ENCODE results near the gene LYVE1. TPM values are rescaled to one million over a fixed set of nuclear protein-coding genes. Genes with fewer than 3 reads are reported as not detected.

The LYVE1 gene
- total RNA-seq, 6 donors from 2014 or later, result 5.2 to 105 (median 24.6) TPM

DNA sequence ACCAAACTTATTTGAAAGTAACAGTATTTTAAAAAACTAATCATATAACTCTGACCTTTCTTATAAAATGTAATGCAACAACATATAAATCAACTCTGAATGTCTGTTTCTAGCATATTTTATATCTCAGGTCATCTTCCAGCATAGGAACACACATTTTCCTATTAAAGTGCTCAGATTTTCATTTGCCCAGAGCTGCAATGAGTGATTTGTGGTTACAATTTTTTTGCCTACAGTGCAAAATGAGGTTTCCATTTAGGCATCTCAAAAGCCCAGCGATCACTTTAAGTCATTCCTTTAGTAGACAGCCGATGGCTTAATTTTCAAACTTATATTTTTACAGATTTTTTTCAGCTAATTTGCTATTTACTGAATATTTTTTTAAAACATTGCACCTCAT, 1.0 kb downstream of the LYVE1 start:
- ATAC-seq (ENCODE audit: low FRiP score in 2 of 2) (no peak), DNase-seq (no peak)
- TF ChIP-seq POLR2AphosphoS5 (IDR thresholded peaks at IDR 0.05), result no peak
- TF ChIP-seq, protein P1, sequence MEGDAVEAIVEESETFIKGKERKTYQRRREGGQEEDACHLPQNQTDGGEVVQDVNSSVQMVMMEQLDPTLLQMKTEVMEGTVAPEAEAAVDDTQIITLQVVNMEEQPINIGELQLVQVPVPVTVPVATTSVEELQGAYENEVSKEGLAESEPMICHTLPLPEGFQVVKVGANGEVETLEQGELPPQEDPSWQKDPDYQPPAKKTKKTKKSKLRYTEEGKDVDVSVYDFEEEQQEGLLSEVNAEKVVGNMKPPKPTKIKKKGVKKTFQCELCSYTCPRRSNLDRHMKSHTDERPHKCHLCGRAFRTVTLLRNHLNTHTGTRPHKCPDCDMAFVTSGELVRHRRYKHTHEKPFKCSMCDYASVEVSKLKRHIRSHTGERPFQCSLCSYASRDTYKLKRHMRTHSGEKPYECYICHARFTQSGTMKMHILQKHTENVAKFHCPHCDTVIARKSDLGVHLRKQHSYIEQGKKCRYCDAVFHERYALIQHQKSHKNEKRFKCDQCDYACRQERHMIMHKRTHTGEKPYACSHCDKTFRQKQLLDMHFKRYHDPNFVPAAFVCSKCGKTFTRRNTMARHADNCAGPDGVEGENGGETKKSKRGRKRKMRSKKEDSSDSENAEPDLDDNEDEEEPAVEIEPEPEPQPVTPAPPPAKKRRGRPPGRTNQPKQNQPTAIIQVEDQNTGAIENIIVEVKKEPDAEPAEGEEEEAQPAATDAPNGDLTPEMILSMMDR (IDR thresholded peaks at IDR 0.05), result no peak
- TF ChIP-seq POLR2A (IDR thresholded peaks at IDR 0.05), result no peak
- no peak for TF ChIP-seq EP300 (IDR thresholded peaks at IDR 0.05)
- H3K4me1 ChIP-seq, result peaks cover 0 to 16% (median 8%) of the 10 kb centered on the region in 4 donors
- peaks cover 0 to 3% (median 0%) of the 10 kb centered on the region in 4 donors for H3K36me3 ChIP-seq
- no peaks in the 10 kb centered on the region for H3K27me3 ChIP-seq
- H3K27ac ChIP-seq, result peak overlapping the region in 1 of 4 donors; percentile 65
- peak overlapping the region in 2 of 4 donors; percentile 5 to 27 for H3K4me3 ChIP-seq
- no peaks in the 10 kb centered on the region for H3K9me3 ChIP-seq
- 74 to 88% methylated on average over 2 of the region's 2 CpGs for WGBS, 2 donors

DNA sequence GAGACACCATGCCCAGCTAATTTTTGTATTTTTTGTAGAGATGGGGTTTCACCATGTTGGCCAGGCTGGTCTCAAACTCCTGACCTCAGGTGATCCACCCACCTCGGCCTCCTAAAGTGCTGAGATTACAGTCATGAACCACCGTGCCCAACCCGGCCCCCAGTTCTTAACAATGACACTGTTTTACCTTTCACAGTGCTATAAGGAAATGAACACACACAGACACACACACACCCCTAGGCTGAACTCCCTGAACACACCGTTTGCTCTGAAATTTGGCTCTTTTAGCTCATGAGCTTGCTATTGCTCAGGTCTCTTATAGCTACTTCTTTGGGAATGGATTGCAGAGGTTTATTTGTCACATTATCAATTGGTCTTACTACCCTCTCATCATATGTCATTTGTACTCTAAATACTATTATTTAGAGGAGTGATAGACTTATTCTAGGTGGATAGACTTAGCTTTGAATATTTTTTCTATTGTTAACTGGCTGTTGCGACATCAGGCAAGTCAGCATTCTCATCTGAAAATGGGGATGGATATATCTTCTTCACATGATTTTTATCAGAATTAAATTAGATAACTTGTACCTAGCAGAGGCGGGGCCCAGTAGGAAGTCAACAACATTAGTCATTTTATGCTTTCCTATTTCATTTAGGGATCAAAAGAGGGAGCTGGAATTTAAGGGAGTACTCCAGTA, 2.1 kb downstream of the LYVE1 start:
- TF ChIP-seq POLR2A (IDR thresholded peaks at IDR 0.05) (no peak), POLR2AphosphoS5 (IDR thresholded peaks at IDR 0.05) (no peak), EP300 (IDR thresholded peaks at IDR 0.05) (no peak)
- TF ChIP-seq, protein P1 (IDR thresholded peaks at IDR 0.05), result no peak
- no peak for DNase-seq
- Histone ChIP-seq H3K27me3 (no peaks in the 10 kb centered on the region), H3K27ac (peak overlapping the region in 2 of 4 donors; percentile 23 to 65), H3K4me1 (peaks cover 7 to 16% (median 11%) of the 10 kb centered on the region in 4 donors), H3K36me3 (peaks cover 0 to 3% (median 0%) of the 10 kb centered on the region in 4 donors), H3K4me3 (peak overlapping the region in 1 of 4 donors; percentile 27), H3K9me3 (no peaks in the 10 kb centered on the region)
- no peak for ATAC-seq (ENCODE audit: low FRiP score in 2 of 2)
- 70 to 71% methylated on average over 6 of the region's 6 CpGs for WGBS, 2 donors

DNA sequence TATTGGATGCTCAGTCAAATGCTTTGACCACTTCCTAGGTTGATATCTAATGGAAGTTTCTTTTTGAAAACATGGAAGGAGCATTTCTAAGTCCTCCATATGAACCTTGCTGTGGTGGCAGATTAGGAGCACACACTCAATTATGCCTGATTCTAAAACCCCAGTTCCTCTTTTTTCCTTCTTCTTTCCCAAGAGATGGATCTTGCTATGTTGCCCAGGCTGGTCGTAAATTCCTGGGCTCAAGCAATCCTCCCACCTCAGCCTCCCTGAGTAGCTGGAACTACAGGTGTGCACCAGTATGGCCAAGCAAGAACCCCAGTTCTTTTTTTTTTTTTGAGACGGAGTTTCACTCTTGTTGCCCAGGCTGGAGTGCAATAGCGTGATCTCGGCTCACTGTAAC, 3.0 kb downstream of the LYVE1 start:
- ATAC-seq (ENCODE audit: low FRiP score in 2 of 2) (peak in 1 of 2 donors; percentile 11), DNase-seq (no peak)
- TF ChIP-seq EP300 (IDR thresholded peaks at IDR 0.05), result no peak
- no peak for TF ChIP-seq POLR2A (IDR thresholded peaks at IDR 0.05)
- TF ChIP-seq, protein P1 (IDR thresholded peaks at IDR 0.05), result no peak
- no peak for TF ChIP-seq POLR2AphosphoS5 (IDR thresholded peaks at IDR 0.05)
- Histone ChIP-seq H3K4me1 (peaks cover 7 to 24% (median 13%) of the 10 kb centered on the region in 4 donors), H3K27ac (no peak overlapping the region), H3K4me3 (no peak overlapping the region), H3K36me3 (peaks cover 0 to 3% (median 0%) of the 10 kb centered on the region in 4 donors), H3K9me3 (no peaks in the 10 kb centered on the region), H3K27me3 (no peaks in the 10 kb centered on the region)
- WGBS, 2 donors, result 88 to 90% methylated on average over 4 of the region's 4 CpGs

DNA sequence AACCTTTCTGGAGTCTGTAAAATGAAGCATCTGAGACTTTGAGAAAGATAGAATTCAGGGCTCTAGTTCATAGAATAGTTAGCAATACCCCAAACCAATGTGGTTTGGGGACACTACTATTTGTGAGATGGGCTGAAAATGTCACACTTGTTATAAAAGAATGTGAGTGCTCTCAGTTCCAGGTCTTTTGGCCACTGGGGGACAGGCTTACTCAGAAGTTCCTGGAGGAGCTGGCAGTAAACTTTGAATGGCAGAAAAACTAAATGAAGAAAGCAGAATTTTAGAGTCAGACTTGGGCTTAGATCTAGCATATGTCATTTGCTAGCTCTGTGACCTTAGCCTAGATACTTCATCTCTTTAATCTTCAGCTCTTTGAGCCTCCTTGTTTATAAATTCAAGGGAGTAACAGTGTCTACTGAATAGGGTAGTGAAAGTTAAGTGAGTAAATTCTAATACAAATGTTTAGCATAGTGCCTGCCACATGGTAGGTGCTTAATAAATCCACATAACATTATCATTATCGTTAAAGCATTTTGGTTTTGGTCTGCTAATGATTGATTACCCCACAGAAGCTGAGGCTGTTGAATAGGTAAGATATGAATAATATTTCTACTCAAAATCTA, 3.7 kb downstream of the LYVE1 start:
- no peaks in the 10 kb centered on the region for H3K27me3 ChIP-seq
- no peak overlapping the region for H3K27ac ChIP-seq
- no peak for TF ChIP-seq POLR2A (IDR thresholded peaks at IDR 0.05)
- no peak for TF ChIP-seq EP300 (IDR thresholded peaks at IDR 0.05)
- TF ChIP-seq, protein P1 (IDR thresholded peaks at IDR 0.05), result peak in 5 of 6 experiments; percentile 14 to 37 (median 21)
- TF ChIP-seq POLR2AphosphoS5 (IDR thresholded peaks at IDR 0.05), result no peak
- ATAC-seq (ENCODE audit: low FRiP score in 2 of 2), result no peak
- no peaks in the 10 kb centered on the region for H3K9me3 ChIP-seq
- DNase-seq, result no peak
- peaks cover 0 to 3% (median 0%) of the 10 kb centered on the region in 4 donors for H3K36me3 ChIP-seq
- WGBS, 2 donors, result 45 to 63% methylated on average over 1 of the region's 1 CpG
- peaks cover 7 to 24% (median 11%) of the 10 kb centered on the region in 4 donors for H3K4me1 ChIP-seq
- no peak overlapping the region for H3K4me3 ChIP-seq
